Melanocyte of skin (primary cell): ENCODE measurements around the gene CBLN3. TPM values are rescaled to one million over a fixed set of nuclear protein-coding genes. Genes with fewer than 3 reads are reported as not detected.

ENCODE experiments used
- total RNA-seq, 2 donors: library from RNA; depleted of rRNA; stranded (reverse); fragments of >200 nt; gene quantifications; 2 replicates each; pipeline ENCODE4 v1.2.3, GENCODE V29; 2012

The CBLN3 gene
- total RNA-seq = under 1 TPM; 0.33 to 0.34 TPM

DNA sequence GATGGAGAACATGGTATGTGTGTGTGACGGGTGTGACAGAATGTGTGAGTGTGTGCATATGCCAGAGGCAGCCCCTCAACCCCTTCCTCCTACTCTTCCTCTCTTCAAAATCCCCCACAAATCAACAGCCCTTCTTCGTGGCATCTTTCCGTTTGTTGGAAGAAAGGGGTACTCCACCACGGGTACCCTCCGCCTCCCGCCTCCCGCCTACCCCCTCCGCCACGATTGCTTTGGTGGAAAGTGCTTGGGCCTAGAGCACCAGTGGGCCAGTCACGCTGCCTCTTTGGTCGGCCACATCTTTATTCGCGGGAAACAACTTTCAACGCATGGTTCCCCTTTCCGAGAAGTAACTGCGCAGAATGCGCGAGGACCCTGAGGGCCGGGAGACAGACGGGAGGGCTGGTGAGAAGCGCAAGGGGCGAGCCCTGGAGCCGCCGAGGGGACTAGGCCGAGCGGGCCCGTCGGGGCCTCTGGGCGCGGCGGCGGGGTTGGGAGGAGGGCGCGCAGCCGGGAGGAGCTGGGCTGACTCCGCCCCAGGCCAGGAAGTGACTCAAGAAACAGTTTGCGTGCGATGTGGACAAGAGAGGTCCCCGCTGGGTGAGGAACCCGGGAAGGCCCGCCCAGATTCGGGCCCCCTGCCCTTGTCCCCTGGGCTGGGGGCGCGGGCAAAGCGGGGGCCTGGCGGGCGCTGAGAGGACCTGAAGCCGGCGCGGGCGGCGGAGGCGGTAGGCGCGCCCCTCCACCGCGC lies at the start of gene CBLN3, which contains the start of gene KHNYN:
Gene CBLN3, minus strand, starts transcription at position 274 of the 748 bp plus-strand sequence. CDS start 614 bp downstream, outside the sequence.
Gene KHNYN, plus strand, starts transcription at position 560 of the 748 bp plus-strand sequence. CDS start 777 bp downstream, outside the sequence.

GRCh38 chr14:24442240-24443052 lies 13.0 kb upstream of the CBLN3 start, which contains the start of gene SDR39U1:
TSS of gene SDR39U1 (minus strand) at chr14:24442776. CDS start at chr14:24442769, 7 bp downstream.

GRCh38 chr14:24398653-24399446 lies 30.6 kb downstream of the CBLN3 start, which contains the start of gene NYNRIN:
TSS of gene NYNRIN (plus strand) at chr14:24399003. CDS start at chr14:24399247, 244 bp downstream.

Other genes with a start within 250 kb of the CBLN3 start
- 10 to 100 TPM; 38.2 to 69.3 TPM for gene IPO4, start 240.9 kb downstream of the CBLN3 start, total RNA-seq
- 10 to 100 TPM; 57.6 to 60.9 TPM for gene TM9SF1, start 234.2 kb downstream of the CBLN3 start, total RNA-seq
- gene TSSK4, start 224.0 kb downstream of the CBLN3 start, total RNA-seq = not detected
- gene CHMP4A, start 216.2 kb downstream of the CBLN3 start, total RNA-seq = 10 to 100 TPM in 1 of 2 donors, 1 to 10 TPM in 1; 8.3 to 12.4 TPM
- gene MDP1, start 213.6 kb downstream of the CBLN3 start, total RNA-seq = 1 to 10 TPM; 3.3 to 7.9 TPM
- gene NEDD8, start 197.3 kb downstream of the CBLN3 start, total RNA-seq = 10 to 100 TPM; 80.2 to 96.6 TPM
- 10 to 100 TPM; 39.9 to 64.6 TPM for gene GMPR2, start 196.7 kb downstream of the CBLN3 start, total RNA-seq
- gene TINF2, start 187.0 kb downstream of the CBLN3 start, total RNA-seq = 10 to 100 TPM; 44.6 to 52.7 TPM
- under 1 TPM in 1 of 2 donors, not detected in 1; 0.34 TPM for gene TGM1, start 166.5 kb downstream of the CBLN3 start, total RNA-seq
- gene RABGGTA, start 158.1 kb downstream of the CBLN3 start, total RNA-seq = 10 to 100 TPM; 38.5 to 41.0 TPM
- gene DHRS1, start 129.9 kb downstream of the CBLN3 start, total RNA-seq = 10 to 100 TPM; 11.0 to 20.3 TPM
- gene NOP9, start 129.8 kb downstream of the CBLN3 start, total RNA-seq = 10 to 100 TPM; 23.1 to 28.3 TPM
- 1 to 10 TPM; 1.7 to 2.4 TPM for gene CIDEB, start 121.7 kb downstream of the CBLN3 start, total RNA-seq
- 1 to 10 TPM; 3.3 to 4.5 TPM for gene LTB4R2, start 119.5 kb downstream of the CBLN3 start, total RNA-seq
- 1 to 10 TPM in 1 of 2 donors, under 1 TPM in 1; 1.00 to 2.1 TPM for gene LTB4R, start 118.2 kb downstream of the CBLN3 start, total RNA-seq
- gene ADCY4, start 94.6 kb downstream of the CBLN3 start, total RNA-seq = under 1 TPM; under 0.01 to 0.34 TPM
- gene RIPK3, start 89.7 kb downstream of the CBLN3 start, total RNA-seq = 1 to 10 TPM; 3.4 to 3.7 TPM
- gene NFATC4, start 61.5 kb downstream of the CBLN3 start, total RNA-seq = 10 to 100 TPM; 16.0 to 29.3 TPM
- gene NYNRIN, start 30.7 kb downstream of the CBLN3 start, total RNA-seq = 1 to 10 TPM; 1.0 to 1.7 TPM
- gene KHNYN, start 286 bp upstream of the CBLN3 start, total RNA-seq = 10 to 100 TPM; 42.3 to 46.5 TPM
- 10 to 100 TPM in 1 of 2 donors, 1 to 10 TPM in 1; 7.3 to 15.5 TPM for gene SDR39U1, start 13.1 kb upstream of the CBLN3 start, total RNA-seq
- not detected for gene CMA1, start 78.6 kb upstream of the CBLN3 start, total RNA-seq
- gene CTSG, start 146.6 kb upstream of the CBLN3 start, total RNA-seq = not detected
- gene GZMH, start 180.0 kb upstream of the CBLN3 start, total RNA-seq = not detected
- gene GZMB, start 204.5 kb upstream of the CBLN3 start, total RNA-seq = 1 to 10 TPM in 1 of 2 donors, not detected in 1; 1.0 TPM